ENCODE data around the gene KANTR. TPM values are rescaled to one million over a fixed set of nuclear protein-coding genes. Genes with fewer than 3 reads are reported as not detected.

Gene KANTR
- total and polyA plus RNA-seq, 12 donors, result 2.1 to 12.6 (median 7.0) TPM

GRCh38 chrX:53077207-53078197 is 16.4 kb upstream of the KANTR start:
- Histone ChIP-seq H3K36me3 (no peaks in the 10 kb centered on the region), H3K4me1 (peaks cover 0 to under 1% (median 0%) of the 10 kb centered on the region in 9 donors), H3K27me3 (peaks cover 0 to 4% (median 0%) of the 10 kb centered on the region in 7 donors), H3K9me3 (no peaks in the 10 kb centered on the region), H3K27ac (no peak overlapping the region), H3K4me3 (no peak overlapping the region)
- WGBS, 2 donors, result 94% methylated on average over 27 of the region's 27 CpGs
- ATAC-seq, result no peak
- DNase-seq, result no peak
- intact Hi-C loops (cut with DNase I), result no loop called here
- no peak for TF ChIP-seq CTCF (IDR thresholded peaks at IDR 0.05)

- no peak for TF ChIP-seq CTCF (IDR thresholded peaks at IDR 0.05)
- no peak for DNase-seq
- Histone ChIP-seq H3K4me3 (no peak overlapping the region), H3K27me3 (no peaks in the 10 kb centered on the region), H3K4me1 (peaks cover 0 to 10% (median 0%) of the 10 kb centered on the region in 9 donors), H3K9me3 (no peaks in the 10 kb centered on the region), H3K36me3 (peaks cover 0 to under 1% (median 0%) of the 10 kb centered on the region in 9 donors), H3K27ac (no peak overlapping the region)
- intact Hi-C loops (cut with DNase I), result no loop called here
- WGBS, 2 donors, result 83 to 89% methylated on average over 1 of the region's 1 CpG
- no peak for ATAC-seq
Measured at GRCh38 chrX:53078943-53079342, 15.0 kb upstream of the KANTR start.

- Histone ChIP-seq H3K27me3 (no peaks in the 10 kb centered on the region), H3K9me3 (no peaks in the 10 kb centered on the region), H3K27ac (peak overlapping the region; percentile 35 to 95 (median 87)), H3K4me3 (peak overlapping the region in 9 of 10 donors; percentile 21 to 91 (median 75)), H3K36me3 (peaks cover 0 to 18% (median 0%) of the 10 kb centered on the region in 9 donors), H3K4me1 (peaks cover 0 to 17% (median 0%) of the 10 kb centered on the region in 9 donors)
- ATAC-seq, result no peak
- no peak for DNase-seq
- 19 to 22% methylated on average over 15 to 16 of the region's 17 CpGs for WGBS, 2 donors
- intact Hi-C loops (cut with DNase I), result no loop called here
- no peak for TF ChIP-seq CTCF (IDR thresholded peaks at IDR 0.05)
Measured at GRCh38 chrX:53080628-53081580, 13.0 kb upstream of the KANTR start.

All from heart right ventricle (tissue), 16 donors.